Lower leg skin (tissue), 4 donors: ENCODE results near the gene DOHH. TPM values are rescaled to one million over a fixed set of nuclear protein-coding genes. Genes with fewer than 3 reads are reported as not detected.
A peak's percentile ranks its signal among the peaks of the same experiment; 100 is the strongest.
"Not testable (repeated sequence)": the region's sequence is repeated elsewhere in the genome, so short reads cannot be mapped to it uniquely, and the experiment has no call there.

Experiments
- DNase-seq, 2 donors: peaks; one replicate each; pipeline ENCODE4 v3.0.0-alpha.2; 2019; ENCODE audit warnings: low spot score in 2 of 2
- H3K4me3 ChIP-seq: fragments of 200-600 bp; sonication (generic); 2 replicates; pipeline ENCODE4 v1.5.1; 2017; ENCODE audit warnings: mild to moderate bottlenecking, low read depth; ENCODE audit not compliant: poor library complexity, severe bottlenecking
- CTCF ChIP-seq, 3 donors: fragments of 450-650 bp; IDR thresholded peaks; one replicate each; pipeline ENCODE4 v1.5.1; 2016; ENCODE audit warnings: antibody characterized with exemption in 3 of 3, mild to moderate bottlenecking in 3 of 3, moderate library complexity in 2 of 3
- POLR2A ChIP-seq, 2 donors: fragments of 450-650 bp; IDR thresholded peaks; one replicate each; pipeline ENCODE4 v1.6.1; 2016 to 2017; ENCODE audit warnings: antibody characterized with exemption in 2 of 2, mild to moderate bottlenecking in 1 of 2, moderate library complexity in 1 of 2
- WGBS, 2 donors: methylation state at CpG; one replicate each; pipeline ENCODE4 v1.1.5; 2018; 5-methylcytosine and 5-hydroxymethylcytosine counted together
- intact Hi-C: fragments of 100-400 bp; cut with DNase I; formaldehyde crosslinking; loops from one replicate; pipeline ENCODE4 v1.15.0; 2023; ENCODE audit warnings: low total_unique reads
- total RNA-seq, 4 donors: library from RNA; depleted of rRNA; stranded (reverse); fragments of >200 nt; gene quantifications; one replicate each; pipeline ENCODE4 v1.1.0, GENCODE V29; 2016

Gene DOHH
- total RNA-seq, 4 donors from 2014 or later, result 20.4 to 28.4 (median 24.1) TPM

DNA sequence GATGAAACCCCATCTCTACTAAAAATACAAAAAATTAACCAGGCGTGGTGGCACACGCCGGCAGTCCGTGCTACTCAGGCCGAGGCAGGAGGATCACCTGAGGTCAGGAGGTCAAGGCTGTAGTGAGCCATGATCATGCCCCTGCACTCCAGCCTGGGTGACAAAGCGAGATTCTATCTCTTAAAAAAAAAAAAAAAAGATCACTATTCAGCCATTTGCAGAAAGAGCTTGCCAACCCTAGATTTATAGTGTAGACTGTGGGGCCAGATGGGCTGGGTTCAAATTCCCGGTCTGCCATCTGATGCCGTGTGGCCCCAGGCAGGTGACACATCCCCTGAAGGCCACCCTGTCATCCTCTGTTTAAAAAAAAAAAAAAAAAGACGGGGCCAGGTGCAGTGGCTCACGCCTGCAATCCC lies 49.0 kb downstream of the DOHH start:
- intact Hi-C loops, result no loop called here
- no peak for TF ChIP-seq CTCF (IDR thresholded peaks at IDR 0.05)
- no peak for TF ChIP-seq POLR2A (IDR thresholded peaks at IDR 0.05)
- 83 to 88% methylated on average over 10 of the region's 10 CpGs for WGBS, 2 donors
- no peak overlapping the region for H3K4me3 ChIP-seq
- no peak for DNase-seq

- intact Hi-C loops, result no loop called here
- peak; percentile 66 to 92 for DNase-seq
- 31 to 34% methylated on average over 12 of the region's 12 CpGs for WGBS, 2 donors
- TF ChIP-seq CTCF (IDR thresholded peaks at IDR 0.05) (no peak), POLR2A (IDR thresholded peaks at IDR 0.05) (no peak)
- H3K4me3 ChIP-seq, result no peak overlapping the region
Measured at GRCh38 chr19:3450796-3451411, 49.6 kb downstream of the DOHH start.

DNA sequence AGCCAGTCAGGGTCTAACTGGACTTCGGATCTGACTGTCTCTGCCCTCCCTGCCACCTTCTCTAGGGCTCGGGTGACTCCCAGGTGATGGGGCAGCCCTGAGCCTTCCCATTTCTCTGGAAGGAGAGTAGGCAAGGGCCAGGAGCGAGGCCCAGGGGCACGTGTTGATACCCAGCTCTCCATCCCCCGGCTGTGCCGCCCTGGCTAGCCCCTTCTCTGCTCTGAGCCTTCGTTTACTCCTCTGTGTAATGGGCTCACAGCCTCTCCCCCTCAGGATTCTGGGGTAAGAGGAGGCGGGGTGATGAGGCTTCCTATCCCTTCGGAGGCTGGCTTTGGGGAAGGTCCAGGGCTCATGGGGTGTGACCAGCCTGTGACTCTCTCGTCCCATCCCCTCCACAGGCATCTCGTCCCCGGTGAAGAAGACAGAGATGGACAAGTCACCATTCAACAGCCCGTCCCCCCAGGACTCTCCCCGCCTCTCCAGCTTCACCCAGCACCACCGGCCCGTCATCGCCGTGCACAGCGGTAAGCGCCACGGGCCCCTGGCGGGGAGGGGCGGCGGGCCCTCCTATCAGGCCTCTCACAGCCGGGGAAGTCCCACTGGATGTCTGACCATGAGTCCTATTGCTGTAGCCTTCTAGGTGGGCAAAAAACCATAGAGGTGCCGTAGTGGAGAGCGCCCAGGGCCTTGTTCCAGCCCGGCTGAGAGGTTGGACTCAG lies 51.7 kb downstream of the DOHH start:
- H3K4me3 ChIP-seq, result no peak overlapping the region
- intact Hi-C loops, result no loop called here
- TF ChIP-seq CTCF (IDR thresholded peaks at IDR 0.05), result no peak
- TF ChIP-seq POLR2A (IDR thresholded peaks at IDR 0.05), result no peak
- 92 to 93% methylated on average over 27 to 28 of the region's 28 CpGs for WGBS, 2 donors
- DNase-seq, result no peak

- H3K4me3 ChIP-seq, DNase-seq, intact Hi-C loops: not testable (repeated sequence)
- WGBS, 2 donors, result 87 to 93% methylated on average over 2 to 4 of the region's 4 CpGs
Measured at GRCh38 chr19:3446657-3447056, 53.8 kb downstream of the DOHH start.

DNA sequence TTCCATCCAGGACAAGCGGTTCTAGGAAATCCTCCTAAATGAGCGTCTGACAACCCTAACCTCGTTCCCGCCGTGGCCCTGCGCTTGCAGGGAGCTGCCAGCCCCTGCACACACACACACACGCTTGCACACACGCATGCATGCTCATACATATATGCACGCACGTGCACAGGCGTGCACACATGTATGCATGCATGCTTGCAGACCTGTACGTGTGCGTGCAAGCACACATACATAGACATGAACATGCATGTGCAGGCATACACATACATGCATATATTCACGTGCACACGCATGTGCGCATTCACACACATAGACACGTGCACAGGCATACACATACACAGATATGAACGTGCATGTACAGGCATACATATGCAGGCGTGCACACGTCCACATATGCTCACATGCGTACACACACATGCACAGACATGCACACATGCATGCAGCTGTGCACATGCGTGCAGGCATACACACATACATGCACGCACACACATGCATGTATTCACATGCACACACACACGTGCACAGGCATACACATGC lies 55.7 kb downstream of the DOHH start:
- no peak for TF ChIP-seq CTCF (IDR thresholded peaks at IDR 0.05)
- TF ChIP-seq POLR2A (IDR thresholded peaks at IDR 0.05), result no peak
- no peak for DNase-seq
- 74 to 79% methylated on average over 24 of the region's 24 CpGs for WGBS, 2 donors
- H3K4me3 ChIP-seq, result no peak overlapping the region
- intact Hi-C loops, result no loop called here

- DNase-seq, result no peak
- intact Hi-C loops, result no loop called here
- H3K4me3 ChIP-seq, result no peak overlapping the region
- TF ChIP-seq POLR2A (IDR thresholded peaks at IDR 0.05) (no peak), CTCF (IDR thresholded peaks at IDR 0.05) (no peak)
- WGBS, 2 donors, result 49 to 51% methylated on average over 31 to 33 of the region's 33 CpGs
Measured at GRCh38 chr19:3443840-3444694, 56.4 kb downstream of the DOHH start.
